Measurements from ENCODE around the gene RHCG.

RHCG gene

DNA sequence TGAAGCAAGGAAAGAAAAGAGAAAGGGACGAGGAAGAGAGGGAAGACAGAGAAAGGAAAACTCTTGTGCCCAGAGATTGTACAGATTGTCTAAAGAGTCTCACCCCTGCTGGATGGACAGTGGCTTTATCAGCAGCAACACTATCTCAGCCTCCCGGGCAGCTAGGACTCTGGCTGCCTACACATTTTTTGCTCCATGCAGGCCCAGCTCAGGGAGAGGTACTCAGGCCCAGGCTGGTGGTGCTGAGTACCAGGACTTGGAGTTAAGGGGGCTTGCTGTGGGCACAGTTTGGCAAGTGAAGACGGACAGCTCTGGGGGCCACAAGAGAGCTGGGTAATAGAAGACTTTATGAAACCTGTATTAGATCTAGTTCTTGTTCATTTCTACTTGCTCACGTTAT is 19.1 kb upstream of the RHCG start:
- no peak overlapping the region for H3K27ac ChIP-seq
- TF ChIP-seq, protein P1, sequence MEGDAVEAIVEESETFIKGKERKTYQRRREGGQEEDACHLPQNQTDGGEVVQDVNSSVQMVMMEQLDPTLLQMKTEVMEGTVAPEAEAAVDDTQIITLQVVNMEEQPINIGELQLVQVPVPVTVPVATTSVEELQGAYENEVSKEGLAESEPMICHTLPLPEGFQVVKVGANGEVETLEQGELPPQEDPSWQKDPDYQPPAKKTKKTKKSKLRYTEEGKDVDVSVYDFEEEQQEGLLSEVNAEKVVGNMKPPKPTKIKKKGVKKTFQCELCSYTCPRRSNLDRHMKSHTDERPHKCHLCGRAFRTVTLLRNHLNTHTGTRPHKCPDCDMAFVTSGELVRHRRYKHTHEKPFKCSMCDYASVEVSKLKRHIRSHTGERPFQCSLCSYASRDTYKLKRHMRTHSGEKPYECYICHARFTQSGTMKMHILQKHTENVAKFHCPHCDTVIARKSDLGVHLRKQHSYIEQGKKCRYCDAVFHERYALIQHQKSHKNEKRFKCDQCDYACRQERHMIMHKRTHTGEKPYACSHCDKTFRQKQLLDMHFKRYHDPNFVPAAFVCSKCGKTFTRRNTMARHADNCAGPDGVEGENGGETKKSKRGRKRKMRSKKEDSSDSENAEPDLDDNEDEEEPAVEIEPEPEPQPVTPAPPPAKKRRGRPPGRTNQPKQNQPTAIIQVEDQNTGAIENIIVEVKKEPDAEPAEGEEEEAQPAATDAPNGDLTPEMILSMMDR (IDR thresholded peaks at IDR 0.05) = no peak
- TF ChIP-seq ZFX (IDR thresholded peaks at IDR 0.05; ENCODE audit: borderline replicate concordance) = no peak

DNA sequence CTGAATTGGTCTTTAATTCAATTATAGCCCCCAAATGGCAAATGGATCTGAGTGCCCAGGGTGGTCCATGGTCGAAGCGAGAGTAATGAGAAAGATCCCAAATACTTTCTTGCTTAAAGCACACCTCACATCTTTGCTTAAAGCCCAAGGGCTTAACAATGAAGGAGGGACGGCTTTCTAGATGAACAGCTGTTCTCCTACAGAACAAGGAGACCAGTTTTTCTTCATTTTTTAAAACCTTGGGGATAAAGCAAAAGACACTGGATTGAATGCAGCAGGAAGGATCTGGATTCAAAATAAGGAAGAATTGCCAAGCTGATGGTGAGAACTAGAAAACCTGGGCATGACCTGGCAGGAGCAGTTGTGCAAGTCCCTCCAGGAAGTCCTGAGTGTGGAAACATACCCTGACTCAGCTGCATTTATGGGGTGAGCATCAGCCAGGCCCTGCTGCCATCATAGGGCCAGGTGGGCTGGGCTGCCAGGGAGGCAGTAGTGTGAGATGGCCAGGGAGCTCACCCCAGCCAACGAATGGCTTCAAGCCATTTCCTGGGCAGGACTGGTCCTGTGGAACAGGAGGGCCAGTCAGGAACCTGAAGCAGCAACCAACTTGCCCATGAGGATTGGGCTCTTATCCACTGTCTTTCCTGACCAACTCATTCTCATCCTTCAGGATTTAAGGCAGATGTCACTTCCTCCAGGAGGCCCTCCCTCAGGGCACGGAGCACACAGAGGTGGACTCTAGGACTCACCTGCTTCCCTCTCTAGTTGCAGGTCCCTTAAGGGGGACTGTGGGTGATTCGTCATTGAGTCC is 18.4 kb upstream of the RHCG start:
- H3K27ac ChIP-seq = no peak overlapping the region
- no peak for TF ChIP-seq ZFX (IDR thresholded peaks at IDR 0.05; ENCODE audit: borderline replicate concordance)
- TF ChIP-seq, protein P1 (IDR thresholded peaks at IDR 0.05) = no peak

GRCh38 chr15:89514186-89514585 is 17.8 kb upstream of the RHCG start:
- no peak overlapping the region for H3K27ac ChIP-seq
- no peak for TF ChIP-seq ZFX (IDR thresholded peaks at IDR 0.05; ENCODE audit: borderline replicate concordance)
- TF ChIP-seq, protein P1 (IDR thresholded peaks at IDR 0.05) = no peak

DNA sequence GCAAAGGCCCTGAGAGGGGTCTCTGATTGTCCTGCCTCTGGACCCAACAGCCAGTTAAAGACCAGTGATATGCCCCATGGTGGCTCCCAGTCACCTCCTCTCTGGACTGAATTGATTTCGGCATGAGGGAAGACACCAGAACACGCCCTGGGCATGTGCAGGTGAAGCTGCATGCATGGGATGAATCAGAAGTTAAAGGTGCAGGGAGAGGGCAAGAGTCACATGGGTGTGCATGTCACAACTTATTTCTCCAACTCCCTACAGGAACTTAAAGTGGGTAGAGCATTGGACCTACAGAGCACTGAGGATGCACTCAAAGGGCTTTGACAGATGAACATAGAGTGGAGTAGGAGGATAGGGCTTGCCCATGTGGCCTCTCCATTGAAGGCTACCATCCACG is 16.9 kb upstream of the RHCG start:
- no peak overlapping the region for H3K27ac ChIP-seq

GRCh38 chr15:89512631-89513030 is 16.2 kb upstream of the RHCG start:
- TF ChIP-seq, protein P1 (IDR thresholded peaks at IDR 0.05) = no peak
- no peak for TF ChIP-seq ZFX (IDR thresholded peaks at IDR 0.05; ENCODE audit: borderline replicate concordance)
- no peak overlapping the region for H3K27ac ChIP-seq

More for the DNA sequence above, 16.9 kb upstream of the RHCG start:
- TF ChIP-seq, protein P1 (IDR thresholded peaks at IDR 0.05) = no peak
- TF ChIP-seq ZFX (IDR thresholded peaks at IDR 0.05; ENCODE audit: borderline replicate concordance) = no peak

GRCh38 chr15:89506026-89506686 is 9.8 kb upstream of the RHCG start:
- H3K27ac ChIP-seq = no peak overlapping the region
- no peak for TF ChIP-seq ZFX (IDR thresholded peaks at IDR 0.05; ENCODE audit: borderline replicate concordance)
- TF ChIP-seq, protein P1 (IDR thresholded peaks at IDR 0.05) = no peak

DNA sequence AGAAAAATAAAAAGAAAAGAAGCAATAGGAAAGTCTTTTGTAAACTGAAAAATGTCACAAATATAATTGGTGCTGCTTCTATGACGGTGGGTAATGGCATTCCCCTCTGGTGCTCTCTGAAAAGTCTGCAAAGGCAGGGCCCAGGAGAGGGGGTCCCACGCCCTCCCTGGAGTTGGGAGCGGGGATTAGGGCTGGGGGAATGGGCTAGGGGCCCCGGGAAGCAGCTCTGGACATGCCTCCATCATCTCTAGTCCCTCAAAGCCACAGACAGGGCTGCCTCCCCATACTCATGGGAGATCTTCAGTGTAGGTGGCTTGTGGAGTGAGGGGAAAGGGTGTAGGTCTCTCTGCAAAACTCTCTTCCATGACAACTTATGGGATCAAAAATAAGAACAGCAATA is 7.8 kb upstream of the RHCG start:
- no peak overlapping the region for H3K27ac ChIP-seq

More for the DNA sequence above, 7.8 kb upstream of the RHCG start:
- no peak for TF ChIP-seq ZFX (IDR thresholded peaks at IDR 0.05; ENCODE audit: borderline replicate concordance)

Measured in 22Rv1 (cell line).